CD14-positive monocyte (primary cell): ENCODE measurements around the gene CYB561A3. TPM values are rescaled to one million over a fixed set of nuclear protein-coding genes. Genes with fewer than 3 reads are reported as not detected.
A peak's percentile ranks its signal among the peaks of the same experiment; 100 is the strongest.

Experiments
- DNase-seq, 3 donors: peaks; one replicate each; pipeline ENCODE4 v3.0.0-alpha.2; 2011 to 2022
- H2AFZ ChIP-seq: 2 replicates; pipeline ENCODE4 v1.6.0; 2012; ENCODE audit warnings: mild to moderate bottlenecking, low read depth, low read length, inconsistent platforms; ENCODE audit not compliant: insufficient read depth, poor library complexity, severe bottlenecking
- H3K27ac ChIP-seq, 2 donors: 1 replicate in 1 of 2; 2 replicates in 1 of 2; pipeline ENCODE4 v1.5.1; 2012 to 2013; ENCODE audit warnings: low read length in 2 of 2, control low read depth in 1 of 2, inconsistent platforms in 1 of 2, low read depth in 1 of 2, mild to moderate bottlenecking in 1 of 2
- H3K27me3 ChIP-seq, 2 donors: one replicate each; pipeline versions ENCODE4 v1.6.0 to v1.6.1; 2011 to 2013; ENCODE audit warnings: low read length in 2 of 2; ENCODE audit not compliant: control insufficient read depth in 2 of 2, insufficient read depth in 2 of 2
- H3K36me3 ChIP-seq, 2 donors: replicated peaks in 1 of 2; 1 replicate in 1 of 2; 2 replicates in 1 of 2; pipeline versions ENCODE4 v1.5.1 to v1.6.1; 2012 to 2013; ENCODE audit warnings: low read length in 2 of 2, control low read depth in 1 of 2, inconsistent platforms in 1 of 2, mild to moderate bottlenecking in 1 of 2; ENCODE audit not compliant: insufficient read depth in 2 of 2, control insufficient read depth in 1 of 2
- H3K4me1 ChIP-seq, 2 donors: 1 replicate in 1 of 2; 2 replicates in 1 of 2; pipeline versions ENCODE4 v1.5.1 to v1.6.1; 2012 to 2013; ENCODE audit warnings: low read length in 2 of 2, control low read depth in 1 of 2, inconsistent platforms in 1 of 2, mild to moderate bottlenecking in 1 of 2, moderate library complexity in 1 of 2; ENCODE audit not compliant: insufficient read depth in 2 of 2, control insufficient read depth in 1 of 2
- H3K4me2 ChIP-seq: replicated peaks from 2 replicates; pipeline ENCODE3; 2012; ENCODE audit warnings: low read length, moderate library complexity, mild to moderate bottlenecking; ENCODE audit not compliant: poor library complexity, severe bottlenecking; ENCODE audit errors: extremely low read depth
- H3K4me3 ChIP-seq, 3 experiments: fragments of 200-600 bp in 1 of 3; sonication (generic) in 1 of 3; replicated peaks in 1 of 3; 1 replicate in 2 of 3; 2 replicates in 1 of 3; pipeline ENCODE4 v1.5.1; 2011 to 2013; ENCODE audit warnings: low read length in 3 of 3, mild to moderate bottlenecking in 3 of 3, control low read depth in 2 of 3, low read depth in 2 of 3, inconsistent platforms in 1 of 3, moderate library complexity in 1 of 3
- H3K79me2 ChIP-seq: 2 replicates; pipeline ENCODE4 v1.6.0; 2012; ENCODE audit warnings: mild to moderate bottlenecking, control low read depth, inconsistent platforms, low read length, moderate library complexity; ENCODE audit not compliant: insufficient read depth
- H3K9ac ChIP-seq: 2 replicates; pipeline ENCODE4 v1.6.0; 2017; ENCODE audit warnings: low read length, mild to moderate bottlenecking; ENCODE audit not compliant: insufficient read depth, poor library complexity, severe bottlenecking
- H3K9me3 ChIP-seq, 2 donors: replicated peaks in 1 of 2; 1 replicate in 1 of 2; 2 replicates in 1 of 2; pipeline versions ENCODE4 v1.5.1 to v1.6.1; 2012 to 2013; ENCODE audit warnings: low read length in 2 of 2, control low read depth in 1 of 2; ENCODE audit not compliant: control insufficient read depth in 1 of 2, insufficient read depth in 1 of 2
- H4K20me1 ChIP-seq: 2 replicates; pipeline ENCODE4 v1.6.0; 2012; ENCODE audit warnings: mild to moderate bottlenecking, low read length, control low read depth, moderate library complexity; ENCODE audit not compliant: insufficient read depth
- H3K27ac Mint-ChIP-seq, 7 donors: one replicate each; pipeline ENCODE4 v1.8.0; 2020; ENCODE audit warnings: mild to moderate bottlenecking in 7 of 7, mixed read lengths in 7 of 7, moderate library complexity in 6 of 7, inconsistent platforms in 2 of 7
- H3K27me3 Mint-ChIP-seq, 3 donors: one replicate each; pipeline ENCODE4 v1.8.0; 2021 to 2022; ENCODE audit warnings: low read depth in 3 of 3, mild to moderate bottlenecking in 3 of 3, mixed read lengths in 3 of 3, moderate library complexity in 3 of 3, inconsistent platforms in 1 of 3
- H3K36me3 Mint-ChIP-seq, 2 donors: one replicate each; pipeline ENCODE4 v1.8.0; 2020; ENCODE audit warnings: mixed read lengths in 2 of 2, inconsistent platforms in 1 of 2, mild to moderate bottlenecking in 1 of 2
- H3K4me1 Mint-ChIP-seq: one replicate; pipeline ENCODE4 v1.8.0; 2020; ENCODE audit warnings: mild to moderate bottlenecking, mixed read lengths
- H3K4me3 Mint-ChIP-seq, 2 donors: one replicate each; pipeline ENCODE4 v1.8.0; 2020; ENCODE audit warnings: mild to moderate bottlenecking in 2 of 2, mixed read lengths in 2 of 2, moderate library complexity in 1 of 2
- H3K9me3 Mint-ChIP-seq, 7 donors: one replicate each; pipeline ENCODE4 v1.8.0; 2020 to 2022; ENCODE audit warnings: mixed read lengths in 7 of 7, mild to moderate bottlenecking in 6 of 7, moderate library complexity in 6 of 7, inconsistent platforms in 2 of 7
- WGBS: methylation state at CpG from one replicate; pipeline ENCODE4 v1.1.5; 2013; ENCODE audit warnings: missing lambda C conversion rate; ENCODE audit not compliant: insufficient coverage; 5-methylcytosine and 5-hydroxymethylcytosine counted together
- intact Hi-C, 2 donors: fragments of 100-400 bp; cut with micrococcal nuclease; formaldehyde crosslinking; loops; one replicate each; pipeline versions ENCODE4 v1.15.0 to v1.15.1; 2023
- polyA plus RNA-seq, 3 donors: library from polyadenylated mRNA; depleted of rRNA in 1 of 3; unstranded in 2 of 3; stranded (reverse) in 1 of 3; fragments of 300-500 nt in 2 of 3; fragments of >200 nt in 1 of 3; fragmentation: Illumina TruSeq in 2 of 3; gene quantifications; 1 replicate in 2 of 3; 2 replicates in 1 of 3; pipeline ENCODE4 v1.2.3, GENCODE V29; 2012 to 2021
- TF ChIP-seq, protein P1 (sequence below): fragments of 200-600 bp; IDR thresholded peaks from one replicate; pipeline ENCODE4 v1.8.0; 2022; ENCODE audit warnings: antibody characterized with exemption, mild to moderate bottlenecking

The CYB561A3 gene
- polyA plus RNA-seq, 3 donors, result 79.7 to 112 (median 112) TPM

DNA sequence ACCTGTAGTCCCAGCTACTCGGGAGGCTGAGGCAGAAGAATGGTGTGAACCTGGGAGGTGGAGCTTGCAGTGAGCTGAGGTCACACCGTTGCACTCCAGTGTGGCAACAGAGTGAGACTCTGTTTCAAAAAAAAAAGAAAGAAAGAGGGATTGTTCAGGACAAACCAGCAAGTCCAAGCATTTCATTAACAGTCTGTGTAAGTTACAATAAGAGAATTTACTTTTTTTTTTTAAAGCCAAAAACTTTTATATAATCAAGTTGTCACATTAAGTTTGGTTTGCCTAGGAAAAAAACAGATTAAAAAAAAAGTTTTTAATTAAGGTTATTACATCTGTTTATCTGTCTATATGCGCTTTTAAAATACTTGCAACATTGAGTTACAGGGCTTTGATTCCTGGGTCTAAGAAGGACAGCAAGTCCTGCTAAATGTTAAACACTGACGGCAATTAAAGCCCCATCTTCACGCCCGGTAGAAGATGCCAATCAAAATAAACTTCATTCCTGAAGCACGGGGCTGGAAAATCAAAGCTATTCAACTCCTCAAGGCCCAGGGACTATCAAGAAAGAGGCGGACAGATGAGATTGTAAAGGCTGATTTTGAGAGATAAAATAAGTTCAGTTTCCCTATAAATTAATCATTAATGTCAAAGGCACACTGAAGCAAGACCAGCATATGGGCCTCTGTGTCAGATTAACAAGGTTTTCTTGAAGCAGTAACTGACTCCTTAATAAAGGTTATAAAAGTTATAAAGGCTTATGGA is 11.2 kb upstream of the CYB561A3 start:
- peaks cover 40 to 70% of the 10 kb centered on the region in 2 donors for H3K36me3 Mint-ChIP-seq
- H3K4me3 Mint-ChIP-seq, result no peak overlapping the region
- Histone ChIP-seq H3K79me2 (no peaks in the 10 kb centered on the region), H3K36me3 (peaks cover 33 to 72% of the 10 kb centered on the region in 2 donors), H2AFZ (no peak overlapping the region), H3K4me3 (no peak overlapping the region), H3K27ac (no peak overlapping the region), H3K4me1 (peaks cover 2 to 3% of the 10 kb centered on the region in 2 donors), H3K9me3 (no peaks in the 10 kb centered on the region), H4K20me1 (no peaks in the 10 kb centered on the region), H3K27me3 (no peaks in the 10 kb centered on the region), H3K9ac (no peak overlapping the region), H3K4me2 (no peak overlapping the region)
- no peak for DNase-seq
- peaks cover 2% of the 10 kb centered on the region for H3K4me1 Mint-ChIP-seq
- peak overlapping the region in 1 of 7 donors; percentile 62 for H3K27ac Mint-ChIP-seq
- H3K9me3 Mint-ChIP-seq, result peaks cover 0 to 3% (median 0%) of the 10 kb centered on the region in 7 donors
- WGBS, result 100% methylated on average over 2 of the region's 8 CpGs
- no peaks in the 10 kb centered on the region for H3K27me3 Mint-ChIP-seq
- intact Hi-C loops, result no loop called here
- TF ChIP-seq, protein P1, sequence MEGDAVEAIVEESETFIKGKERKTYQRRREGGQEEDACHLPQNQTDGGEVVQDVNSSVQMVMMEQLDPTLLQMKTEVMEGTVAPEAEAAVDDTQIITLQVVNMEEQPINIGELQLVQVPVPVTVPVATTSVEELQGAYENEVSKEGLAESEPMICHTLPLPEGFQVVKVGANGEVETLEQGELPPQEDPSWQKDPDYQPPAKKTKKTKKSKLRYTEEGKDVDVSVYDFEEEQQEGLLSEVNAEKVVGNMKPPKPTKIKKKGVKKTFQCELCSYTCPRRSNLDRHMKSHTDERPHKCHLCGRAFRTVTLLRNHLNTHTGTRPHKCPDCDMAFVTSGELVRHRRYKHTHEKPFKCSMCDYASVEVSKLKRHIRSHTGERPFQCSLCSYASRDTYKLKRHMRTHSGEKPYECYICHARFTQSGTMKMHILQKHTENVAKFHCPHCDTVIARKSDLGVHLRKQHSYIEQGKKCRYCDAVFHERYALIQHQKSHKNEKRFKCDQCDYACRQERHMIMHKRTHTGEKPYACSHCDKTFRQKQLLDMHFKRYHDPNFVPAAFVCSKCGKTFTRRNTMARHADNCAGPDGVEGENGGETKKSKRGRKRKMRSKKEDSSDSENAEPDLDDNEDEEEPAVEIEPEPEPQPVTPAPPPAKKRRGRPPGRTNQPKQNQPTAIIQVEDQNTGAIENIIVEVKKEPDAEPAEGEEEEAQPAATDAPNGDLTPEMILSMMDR, result no peak

DNA sequence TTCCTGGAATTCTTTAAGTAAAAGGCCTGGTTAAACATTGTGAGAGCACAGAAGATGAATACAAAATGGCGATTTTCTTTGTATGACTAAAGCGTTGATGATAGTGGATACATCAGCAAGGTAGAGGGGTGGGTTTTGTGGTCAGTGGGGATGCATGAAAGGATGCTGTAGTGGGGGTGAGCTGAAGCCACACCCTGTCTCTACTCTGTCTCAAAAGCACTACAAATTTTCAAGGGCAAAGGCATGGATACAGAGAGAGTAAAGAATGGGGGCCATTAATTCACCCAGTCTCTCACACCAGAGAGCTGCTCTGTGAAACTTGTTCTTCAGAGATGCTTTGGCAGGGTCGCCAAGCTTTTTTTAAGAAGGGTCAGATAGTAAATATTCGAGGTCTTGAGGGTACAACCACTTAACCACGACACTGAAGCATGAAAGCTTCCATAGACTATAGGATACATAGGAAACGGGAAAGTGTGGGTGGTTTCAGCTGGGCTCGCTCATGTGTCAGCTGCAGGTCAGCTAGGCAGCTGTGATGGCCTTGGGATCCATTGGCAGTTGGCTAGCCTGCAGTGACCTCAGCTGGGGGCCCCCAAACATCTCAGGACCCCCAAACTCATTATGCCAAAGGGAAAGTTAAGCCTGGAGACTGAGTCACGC is 8.8 kb upstream of the CYB561A3 start:
- Histone ChIP-seq H3K4me3 (no peak overlapping the region), H3K27ac (no peak overlapping the region), H3K4me2 (no peak overlapping the region), H3K9ac (no peak overlapping the region), H3K79me2 (peaks cover 2% of the 10 kb centered on the region), H3K27me3 (no peaks in the 10 kb centered on the region), H3K9me3 (no peaks in the 10 kb centered on the region), H2AFZ (no peak overlapping the region), H4K20me1 (no peaks in the 10 kb centered on the region), H3K4me1 (no peaks in the 10 kb centered on the region), H3K36me3 (peaks cover 54 to 89% of the 10 kb centered on the region in 2 donors)
- Mint-ChIP-seq H3K4me3 (no peak overlapping the region), H3K9me3 (peaks cover 0 to 3% (median 0%) of the 10 kb centered on the region in 7 donors), H3K36me3 (peaks cover 48 to 82% of the 10 kb centered on the region in 2 donors), H3K27me3 (no peaks in the 10 kb centered on the region), H3K27ac (peak overlapping the region in 1 of 7 donors; percentile 19), H3K4me1 (no peaks in the 10 kb centered on the region)
- no peak for DNase-seq
- intact Hi-C loops, result no loop called here
- TF ChIP-seq, protein P1, result no peak
- 100% methylated on average over 3 of the region's 8 CpGs for WGBS
